ENCODE data around the gene PIP4K2C. TPM values are rescaled to one million over a fixed set of nuclear protein-coding genes. Genes with fewer than 3 reads are reported as not detected.

The PIP4K2C gene
- total and polyA plus RNA-seq, 10 of the 15 experiments (the other 5 are each of a cell fraction or from before 2014, with no cell fraction given): 4.8 to 25.1 (median 14.9) TPM

DNA sequence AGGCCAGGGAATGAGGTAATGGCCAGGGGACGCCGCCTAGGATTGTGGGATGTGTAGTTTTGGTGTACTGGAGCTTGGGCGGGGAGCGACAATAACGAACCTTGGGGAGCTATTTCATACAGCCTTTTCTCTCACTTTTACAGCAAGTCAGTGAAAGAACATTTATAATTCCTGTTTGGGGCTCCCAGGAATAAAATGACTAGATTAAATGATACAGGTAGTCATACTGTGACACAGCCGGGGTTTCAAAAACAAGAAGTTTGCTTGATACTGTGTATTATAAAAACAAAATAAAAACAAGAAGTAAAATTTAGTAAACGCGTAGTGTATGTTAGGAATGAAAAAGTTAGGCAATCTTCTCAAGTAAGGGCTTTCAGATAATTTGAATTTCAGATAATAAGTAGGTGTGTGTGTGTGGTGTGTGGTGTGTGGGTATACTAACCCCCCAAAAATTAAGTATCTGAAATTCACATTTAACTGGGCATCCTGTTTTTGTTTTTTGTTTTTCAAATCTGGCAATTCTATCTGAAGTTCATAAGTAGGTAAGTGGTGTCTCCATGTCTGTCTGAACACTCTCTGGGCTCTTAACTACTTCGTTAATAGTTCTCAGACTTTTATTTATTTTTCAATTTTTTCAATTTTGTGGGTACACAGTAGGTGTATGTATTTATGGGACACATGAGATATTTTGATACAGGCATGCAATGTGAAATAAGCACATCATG lies 43.5 kb upstream of the PIP4K2C start (continued):
- no peak for TF ChIP-seq ZBTB11 (CRISPR knock-in tag; IDR thresholded peaks at IDR 0.05)
- no peak; a peak in 1 of 4 replicates for TF ChIP-seq IKZF2 (IDR thresholded peaks at IDR 0.05)
- peak; percentile 86 for TF ChIP-seq SIX5 (IDR thresholded peaks at IDR 0.05; ENCODE audit: low read depth, low read length, severe bottlenecking)
- TF ChIP-seq, protein P1, sequence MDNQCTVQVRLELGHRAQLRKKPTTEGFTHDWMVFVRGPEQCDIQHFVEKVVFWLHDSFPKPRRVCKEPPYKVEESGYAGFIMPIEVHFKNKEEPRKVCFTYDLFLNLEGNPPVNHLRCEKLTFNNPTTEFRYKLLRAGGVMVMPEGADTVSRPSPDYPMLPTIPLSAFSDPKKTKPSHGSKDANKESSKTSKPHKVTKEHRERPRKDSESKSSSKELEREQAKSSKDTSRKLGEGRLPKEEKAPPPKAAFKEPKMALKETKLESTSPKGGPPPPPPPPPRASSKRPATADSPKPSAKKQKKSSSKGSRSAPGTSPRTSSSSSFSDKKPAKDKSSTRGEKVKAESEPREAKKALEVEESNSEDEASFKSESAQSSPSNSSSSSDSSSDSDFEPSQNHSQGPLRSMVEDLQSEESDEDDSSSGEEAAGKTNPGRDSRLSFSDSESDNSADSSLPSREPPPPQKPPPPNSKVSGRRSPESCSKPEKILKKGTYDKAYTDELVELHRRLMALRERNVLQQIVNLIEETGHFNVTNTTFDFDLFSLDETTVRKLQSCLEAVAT (IDR thresholded peaks at IDR 0.05): no peak
- no peak for TF ChIP-seq DPF2 (IDR thresholded peaks at IDR 0.05)
- no peak for TF ChIP-seq MYC (IDR thresholded peaks at IDR 0.05; ENCODE audit: insufficient read depth, insufficient read length, insufficient replicate concordance, low read length, severe bottlenecking)
- no peak for TF ChIP-seq NR2C2 (IDR thresholded peaks at IDR 0.05; ENCODE audit: borderline replicate concordance, control insufficient read depth, insufficient read length, low read depth)
- TF ChIP-seq IKZF1 (conservative IDR thresholded peaks at IDR 0.05): no peak
- no peak for TF ChIP-seq MAX (IDR thresholded peaks at IDR 0.05; ENCODE audit: low read depth, low read length)
- 0 out of 2 replicates have a peak, but pooled peaks have one; percentile 16 for TF ChIP-seq SREBF1 (IDR thresholded peaks at IDR 0.05; ENCODE audit: low read length)
- no peak for TF ChIP-seq MTA3 (IDR thresholded peaks at IDR 0.05; ENCODE audit: borderline replicate concordance, low read length)
- no peak for TF ChIP-seq TCF7 (IDR thresholded peaks at IDR 0.05; ENCODE audit: borderline replicate concordance)
- no peak for TF ChIP-seq EP300 (IDR thresholded peaks at IDR 0.05; ENCODE audit: borderline replicate concordance in 1 of 2, control insufficient read depth in 1 of 2, low read depth in 2 of 2, low read length in 2 of 2)
- peak; percentile 85; the same call in 1 of the 2 replicates for TF ChIP-seq YY1 (IDR thresholded peaks at IDR 0.05; ENCODE audit: low read depth, low read length)
- no peak for TF ChIP-seq SP1 (IDR thresholded peaks at IDR 0.05; ENCODE audit: low read depth, low read length)
- TF ChIP-seq, protein P2, sequence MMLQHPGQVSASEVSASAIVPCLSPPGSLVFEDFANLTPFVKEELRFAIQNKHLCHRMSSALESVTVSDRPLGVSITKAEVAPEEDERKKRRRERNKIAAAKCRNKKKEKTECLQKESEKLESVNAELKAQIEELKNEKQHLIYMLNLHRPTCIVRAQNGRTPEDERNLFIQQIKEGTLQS (IDR thresholded peaks at IDR 0.05; ENCODE audit: borderline replicate concordance, extremely low read depth, low read depth, low read length): peak; percentile 38; the same call in 1 of the 2 replicates
- no peak for TF ChIP-seq TBL1XR1 (IDR thresholded peaks at IDR 0.05; ENCODE audit: low read depth, low read length)
- no peak for TF ChIP-seq HDAC6 (IDR thresholded peaks at IDR 0.05; ENCODE audit: unreplicated experiment)
- no peak for TF ChIP-seq BHLHE40 (IDR thresholded peaks at IDR 0.05; ENCODE audit: borderline replicate concordance in 1 of 2, low read depth in 2 of 2, low read length in 1 of 2)
- no peak for TF ChIP-seq STAT3 (IDR thresholded peaks at IDR 0.05; ENCODE audit: low read depth, low read length)
- peak; percentile 94 for TF ChIP-seq CREB1 (IDR thresholded peaks at IDR 0.05; ENCODE audit: low read depth)
- no peak for TF ChIP-seq POLR2AphosphoS5 (IDR thresholded peaks at IDR 0.05; ENCODE audit: low read length)
- TF ChIP-seq RFX5 (IDR thresholded peaks at IDR 0.05; ENCODE audit: low read depth, low read length): no peak
